SHP77 (cell line): ENCODE results near the gene CORO6.

Experiments used
- DNase-seq, 2 experiments: peaks; one replicate each; lab custom pipeline; 2025; lab: John Stamatoyannopoulos, UW

The CORO6 gene

DNA sequence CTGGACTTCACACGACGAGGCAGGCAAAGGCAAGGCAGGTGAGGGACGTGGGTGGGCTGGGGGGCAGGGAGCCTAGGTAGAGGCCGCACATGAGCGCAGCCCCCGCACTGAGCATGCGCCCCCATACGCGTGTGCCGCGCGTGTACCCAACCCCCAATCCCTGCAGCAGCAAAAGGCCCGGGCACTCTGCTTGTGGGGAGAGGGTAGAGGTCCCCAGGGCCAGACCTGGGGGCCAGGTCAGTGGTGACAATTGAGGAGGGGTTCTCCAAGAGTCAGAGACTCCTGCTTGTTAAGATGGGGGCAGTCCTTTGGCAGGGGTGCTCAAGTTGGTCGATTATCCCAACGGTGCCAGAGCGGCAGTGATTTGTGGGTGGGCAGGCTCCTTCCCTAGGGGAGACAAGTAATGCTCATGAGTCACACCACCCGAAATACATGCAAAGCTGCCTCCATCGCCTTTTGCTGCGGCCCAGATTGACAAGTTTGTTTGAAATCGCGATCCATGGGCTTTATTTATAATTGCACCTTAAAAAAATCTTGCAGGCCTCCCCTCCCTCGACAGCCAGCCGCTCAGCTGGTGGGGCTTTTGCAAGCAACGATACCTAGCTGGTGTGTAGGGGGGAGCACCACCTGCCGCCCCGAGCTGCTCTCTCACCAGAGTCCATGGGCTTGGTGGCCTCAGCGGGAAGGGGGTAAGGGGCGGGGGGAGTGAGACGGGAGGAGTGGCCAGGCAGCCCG lies 32.1 kb downstream of the CORO6 start:
- DNase-seq: peak; percentile 50 to 58

GRCh38 chr17:29589524-29590410 lies 32.9 kb downstream of the CORO6 start, which contains the start of gene GIT1:
Gene GIT1 (minus strand): TSS chr17:29589648. CDS start chr17:29589378, 270 bp downstream.
- DNase-seq: peak; percentile 66 to 82

DNA sequence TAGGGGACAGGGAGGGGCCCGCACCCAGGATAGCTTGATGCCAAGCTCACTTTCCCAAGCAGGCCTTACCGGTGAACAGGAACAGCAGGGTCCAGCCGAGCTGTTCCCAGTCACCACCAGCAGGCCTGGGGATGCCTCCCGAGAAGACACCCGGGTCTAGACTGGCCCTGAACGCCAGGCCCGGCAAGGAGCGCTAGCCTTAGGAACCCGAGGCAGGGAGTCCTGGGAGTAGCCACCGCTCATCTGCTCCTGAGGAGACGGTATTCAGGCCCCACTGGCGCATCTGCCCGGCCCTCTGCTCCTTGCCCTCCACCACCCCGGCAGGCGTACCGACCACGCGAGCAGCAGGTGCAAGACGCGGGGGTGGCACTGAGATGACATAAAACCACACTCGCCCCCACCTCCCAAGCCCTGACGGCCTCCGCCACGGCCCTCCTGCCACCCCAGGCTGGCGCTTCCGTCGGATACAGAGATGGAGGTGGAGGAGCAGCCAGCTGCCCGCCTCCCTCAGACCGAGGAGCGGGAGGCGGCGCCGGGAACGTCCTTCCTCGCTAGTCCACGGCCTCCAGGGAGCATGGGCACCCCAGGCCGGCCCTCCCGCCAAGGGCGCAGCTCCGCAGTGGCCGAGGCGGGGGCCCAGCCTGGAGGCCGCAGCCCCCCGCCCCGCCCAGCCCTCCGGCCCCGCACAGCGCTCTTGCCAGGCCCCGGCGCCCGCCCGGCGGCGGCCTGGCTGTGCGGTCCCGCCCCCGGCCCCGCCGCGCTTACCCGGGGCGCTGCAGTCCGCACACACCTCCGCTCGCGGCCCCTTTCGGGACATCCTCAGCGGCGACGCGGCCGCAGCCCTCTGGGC lies 33.9 kb downstream of the CORO6 start:
- DNase-seq: peak; percentile 4 to 38

GRCh38 chr17:29588017-29588561 lies 34.6 kb downstream of the CORO6 start:
- DNase-seq: no peak

- DNase-seq: no peak
These were observed 35.1 kb downstream of the CORO6 start for GRCh38 chr17:29587591-29587990.

DNA sequence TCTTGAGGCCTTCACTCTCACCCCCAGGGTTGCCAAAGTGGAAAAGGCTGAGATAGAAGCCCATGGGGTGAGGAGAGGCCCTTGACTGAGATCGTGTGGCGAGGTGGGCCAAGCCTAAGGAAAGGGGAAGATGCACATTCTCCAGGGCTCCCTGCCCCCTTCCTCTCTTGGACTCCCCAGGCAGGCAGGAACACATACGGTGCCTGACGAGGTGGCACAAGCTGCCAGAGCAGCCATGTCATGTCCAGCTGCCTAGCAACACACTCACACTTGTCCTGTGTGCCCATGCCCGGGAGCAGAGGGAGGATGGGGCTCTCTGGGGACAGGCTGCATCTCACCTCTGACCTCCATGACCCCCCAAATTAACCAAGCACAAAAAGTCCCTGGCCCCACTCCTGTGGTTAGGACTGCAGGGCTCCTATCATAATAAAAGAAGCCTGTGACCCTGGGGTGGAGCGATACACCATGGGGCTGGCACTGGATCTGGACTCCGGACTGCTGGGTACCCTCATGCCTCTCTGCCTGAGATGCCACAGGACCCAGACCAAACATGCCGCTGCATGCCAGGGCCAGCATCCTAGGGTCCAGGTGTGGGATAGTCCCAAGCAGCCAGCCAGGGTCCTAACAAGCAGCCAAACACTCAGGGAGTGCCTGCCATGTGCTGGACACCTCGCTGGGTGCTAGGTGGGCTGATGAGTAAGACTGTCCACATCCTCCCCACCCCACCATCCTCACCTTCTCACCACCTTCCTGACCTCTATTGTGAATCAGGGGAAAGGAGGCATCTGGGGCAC lies 35.8 kb downstream of the CORO6 start:
- no peak for DNase-seq

- DNase-seq: no peak
These were observed 37.5 kb downstream of the CORO6 start for GRCh38 chr17:29585080-29585751.

- DNase-seq: no peak
These were observed 38.1 kb downstream of the CORO6 start for GRCh38 chr17:29584452-29585079.

GRCh38 chr17:29583324-29584248 lies 39.1 kb downstream of the CORO6 start:
- no peak for DNase-seq

- no peak for DNase-seq
These were observed 39.9 kb downstream of the CORO6 start for GRCh38 chr17:29582772-29583171.

GRCh38 chr17:29582254-29582765 lies 40.4 kb downstream of the CORO6 start:
- DNase-seq: no peak

DNA sequence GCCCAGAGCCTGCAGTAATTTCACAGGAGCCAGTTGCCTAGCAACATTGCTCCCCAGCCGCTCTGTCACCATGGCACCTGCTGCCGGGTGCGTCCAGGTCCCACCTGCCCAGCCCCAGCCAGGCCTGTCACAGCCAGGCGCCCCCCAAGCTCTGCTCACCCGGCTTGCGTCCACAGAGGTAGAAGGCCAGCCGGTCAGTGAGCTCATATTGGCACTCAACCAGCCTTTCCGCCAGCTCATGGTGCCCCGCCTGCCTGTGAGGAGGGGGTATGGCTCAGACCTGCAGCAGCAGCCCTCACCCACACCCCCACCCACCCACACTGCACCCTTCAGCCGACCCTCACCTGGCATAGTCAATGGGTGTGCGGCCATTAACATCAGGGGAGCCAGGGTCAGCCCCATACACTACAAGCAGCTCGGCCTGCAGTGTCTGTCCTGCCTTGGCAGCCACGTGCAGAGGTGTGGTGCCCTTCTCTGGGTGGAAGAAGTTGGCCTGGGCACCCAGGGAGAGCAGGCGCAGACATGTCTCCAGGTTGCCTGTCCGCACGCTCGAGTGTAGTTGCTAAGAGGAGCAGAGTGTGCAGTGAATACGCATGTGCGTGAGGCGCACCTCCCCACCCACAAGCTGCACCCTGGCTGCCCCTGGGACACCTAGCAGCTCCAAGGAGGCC lies 41.0 kb downstream of the CORO6 start:
- no peak for DNase-seq

GRCh38 chr17:29579866-29580771 lies 42.6 kb downstream of the CORO6 start:
- peak; percentile 69 to 80 for DNase-seq

DNA sequence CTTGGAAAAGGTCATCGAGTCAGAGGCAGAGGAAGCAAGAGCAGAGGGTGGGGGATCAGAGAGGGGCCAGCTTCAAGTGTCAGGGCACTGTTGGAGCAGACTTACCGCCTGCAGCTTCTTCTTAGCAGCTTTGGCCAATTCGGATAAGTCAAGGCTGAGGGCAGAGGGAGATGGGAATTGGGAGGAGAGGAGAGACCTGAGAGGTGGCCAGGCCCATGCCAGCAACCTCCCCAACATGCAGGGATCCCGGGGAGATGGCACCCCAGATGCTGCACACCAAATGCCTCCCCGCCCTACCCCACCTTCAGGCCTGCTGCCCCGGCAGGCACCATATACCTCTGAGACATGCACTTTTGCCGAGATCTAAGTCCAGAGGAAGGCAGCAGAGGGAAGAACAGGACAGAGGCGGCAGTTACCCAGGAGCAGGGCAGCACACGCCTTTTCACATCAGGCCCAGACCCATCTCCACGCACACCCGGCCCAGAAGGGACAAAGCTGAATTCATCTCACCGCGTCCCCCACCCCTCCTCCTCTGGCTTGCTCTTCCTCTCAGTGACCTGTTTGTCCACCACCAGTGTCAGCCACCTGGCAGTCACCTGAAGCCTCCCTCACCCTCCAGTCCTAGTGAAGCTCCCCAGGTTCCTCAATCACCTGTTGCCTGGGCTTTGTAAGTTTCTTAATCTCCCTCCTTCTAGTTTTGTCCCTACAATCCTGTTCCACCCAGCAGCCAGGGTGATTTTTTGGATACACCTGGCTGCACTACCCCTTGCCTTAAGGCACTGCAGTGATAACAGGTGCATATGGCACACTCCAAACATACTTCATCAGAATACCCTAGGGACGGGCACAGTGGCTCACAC lies 43.9 kb downstream of the CORO6 start:
- DNase-seq: no peak

GRCh38 chr17:29577385-29578211 lies 45.1 kb downstream of the CORO6 start:
- DNase-seq: no peak
